ENCODE data around the gene CAMTA1.

DNA sequence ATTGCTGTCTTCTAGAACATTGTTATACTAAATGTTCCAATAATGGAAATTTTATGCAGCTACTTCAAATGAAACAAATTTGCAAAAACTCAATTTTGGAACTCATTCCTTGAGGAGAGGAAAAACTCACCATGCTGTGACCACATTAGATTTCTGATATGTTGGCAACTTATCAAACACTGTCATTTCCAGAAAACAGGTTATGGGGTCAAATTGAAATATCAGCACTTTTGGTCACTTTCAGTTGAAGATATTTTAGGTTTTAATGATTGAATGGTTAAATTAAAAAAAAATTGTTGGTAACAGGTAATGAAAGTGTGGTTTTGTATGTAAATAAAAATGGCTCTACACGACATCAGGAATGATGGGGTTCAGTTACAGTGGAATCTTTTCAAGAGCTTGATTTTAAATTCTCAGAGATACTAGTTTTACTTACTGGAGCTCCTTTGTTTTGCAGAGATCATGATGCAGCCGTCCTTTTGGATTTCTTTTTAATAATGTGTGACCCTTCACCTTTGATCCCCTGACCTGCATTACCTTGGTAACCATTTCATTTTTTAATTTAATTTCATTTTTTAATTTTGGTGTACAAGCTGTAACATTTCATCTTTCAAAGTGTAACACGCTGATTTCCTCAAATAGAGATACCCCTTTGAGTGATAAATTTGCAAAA, 86.2 kb downstream of the CAMTA1 start:
- TF ChIP-seq SP1 (IDR thresholded peaks at IDR 0.05) (no peak), FOXM1 (IDR thresholded peaks at IDR 0.05; ENCODE audit: borderline replicate concordance) (no peak)
